ENCODE data around the gene PSMB11. TPM values are rescaled to one million over a fixed set of nuclear protein-coding genes. Genes with fewer than 3 reads are reported as not detected.

Gene PSMB11
- total and polyA plus RNA-seq, 2 donors (not counting 3 experiments of a cell fraction or from before 2014, with no cell fraction given) = not detected

- BruUV-seq (replicated peaks) = no TSS peak
- peaks cover 40 to 46% of the 10 kb centered on the region in 2 experiments for H3K36me3 ChIP-seq (ENCODE audit: control insufficient read depth in 2 of 2, extremely low read depth in 1 of 2, insufficient read depth in 2 of 2, low read length in 2 of 2)
- CTCF ChIA-PET = interaction anchor here (0.5 to 5.1 kb wide), 25 partner anchors 8 to 229 kb away, joined by 3 to 88 read pairs (median 6); partner anchors contain the start of genes ACIN1, BCL2L2, C14orf119 and CDH24
These were observed 34.9 kb downstream of the PSMB11 start for GRCh38 chr14:23076785-23077408.

More at GRCh38 chr14:23076785-23077408, 34.9 kb downstream of the PSMB11 start:
- Histone ChIP-seq H3K9ac (replicated peaks; ENCODE audit: extremely low read depth, insufficient read depth, low read length) (no peak overlapping the region), H3K27me3 (ENCODE audit: control insufficient read depth in 2 of 2, insufficient read depth in 2 of 2, low read length in 2 of 2) (no peaks in the 10 kb centered on the region), H3K27ac (ENCODE audit: insufficient read depth, low read depth, low read length) (no peak overlapping the region), H3K4me2 (ENCODE audit: insufficient read depth, low read length) (no peak overlapping the region), H4K20me1 (replicated peaks; ENCODE audit: control insufficient read depth, extremely low read depth, insufficient read depth, low read length) (no peaks in the 10 kb centered on the region), H3K79me2 (ENCODE audit: control insufficient read depth, insufficient read depth, low read length) (peaks cover 8% of the 10 kb centered on the region), H2AFZ (ENCODE audit: low read depth, low read length) (no peak overlapping the region), H3K4me3 (replicated peaks in 1 of 3; ENCODE audit: insufficient read depth in 1 of 3, low read depth in 1 of 3, low read length in 3 of 3) (no peak overlapping the region), H3K9me1 (replicated peaks; ENCODE audit: control insufficient read depth, extremely low read depth, insufficient read depth, low read length) (no peaks in the 10 kb centered on the region), H3K4me1 (ENCODE audit: control insufficient read depth, extremely low read depth, insufficient read depth, low read length) (peaks cover 27% of the 10 kb centered on the region), H3K9me3 (replicated peaks; ENCODE audit: control insufficient read depth, insufficient read depth, low read length) (no peaks in the 10 kb centered on the region)
- peak; percentile 46 to 53 for TF ChIP-seq CTCF (IDR thresholded peaks at IDR 0.05; ENCODE audit: extremely low read depth in 1 of 2, insufficient read depth in 1 of 2, low read depth in 1 of 2, low read length in 2 of 2)
- TF ChIP-seq, protein P1, sequence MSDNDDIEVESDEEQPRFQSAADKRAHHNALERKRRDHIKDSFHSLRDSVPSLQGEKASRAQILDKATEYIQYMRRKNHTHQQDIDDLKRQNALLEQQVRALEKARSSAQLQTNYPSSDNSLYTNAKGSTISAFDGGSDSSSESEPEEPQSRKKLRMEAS (IDR thresholded peaks at IDR 0.05; ENCODE audit: insufficient read depth, insufficient read length) = no peak
- DNase-seq (ENCODE audit: low read depth, low spot score) = peak; percentile 49
- FAIRE-seq = no peak
- dilution Hi-C loops (cut with MboI; ENCODE audit: extremely low pct_ligation_motif_present, low sequenced_read_pairs) = no loop called here
- intact Hi-C loops (cut with micrococcal nuclease) = loop anchor here (1.0 kb wide), 2 partner anchors 32 to 110 kb away; no protein-coding TSS in a partner anchor
- POLR2A ChIA-PET = no interaction called here
